GM19328 (cell line): Measurements from ENCODE around the gene NLRP9.

Source experiments
- ATAC-seq: cut with Tn5 transposase; IDR thresholded peaks from one replicate; pipeline ENCODE4 v1.9.1; 2021; ENCODE audit warnings: mild to moderate bottlenecking, moderate library complexity; ENCODE audit not compliant: unreplicated experiment

NLRP9 gene

GRCh38 chr19:55689411-55690108, 48.6 kb downstream of the NLRP9 start:
- no peak for ATAC-seq

- ATAC-seq, result no peak
Observed at GRCh38 chr19:55688422-55689218, 49.6 kb downstream of the NLRP9 start.

DNA sequence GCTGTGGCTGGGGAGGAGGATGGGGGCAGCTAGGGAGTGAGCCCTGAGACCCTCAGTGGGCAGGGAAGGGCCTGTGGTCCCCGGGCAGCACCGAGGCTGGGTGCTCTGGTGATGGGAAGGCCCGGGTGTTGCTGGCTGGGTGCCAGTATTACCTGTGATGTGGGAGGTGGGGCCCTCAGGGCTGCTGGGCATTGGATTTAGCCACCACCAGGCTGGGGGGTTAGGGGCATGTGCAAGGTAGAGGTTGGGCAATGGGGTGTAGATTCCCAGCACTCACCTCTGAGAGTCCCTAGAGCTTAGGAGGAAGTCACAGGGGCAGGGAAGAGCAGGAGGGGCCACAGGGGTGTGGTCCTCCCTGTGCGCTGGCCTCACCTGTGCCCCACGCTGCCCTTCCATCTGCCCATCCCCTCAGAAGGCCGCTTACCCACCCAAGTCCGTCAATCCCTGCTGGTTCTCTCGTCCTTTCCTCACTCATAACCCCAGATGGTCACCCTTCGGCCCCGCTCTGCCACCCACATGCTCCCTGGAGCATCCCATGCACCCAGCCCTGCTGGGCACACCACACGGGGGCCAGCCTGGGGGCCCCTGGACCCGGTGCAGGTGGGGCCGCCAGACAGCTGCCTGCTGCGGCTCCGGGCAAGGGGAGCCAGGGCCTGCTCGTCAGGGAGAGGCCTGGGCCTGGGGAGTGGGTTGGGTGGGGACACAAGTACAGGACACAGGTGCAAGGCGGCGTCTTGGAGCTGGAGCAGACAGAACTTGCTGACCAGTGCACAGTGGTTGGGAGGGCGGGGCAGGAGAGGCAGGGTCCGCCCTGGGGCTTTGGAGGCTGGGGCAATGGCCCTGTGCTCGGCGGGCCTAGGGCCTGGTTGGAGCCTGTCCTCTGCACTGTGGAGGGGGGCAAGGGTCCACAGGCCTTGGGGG, 50.7 kb downstream of the NLRP9 start:
- ATAC-seq, result no peak

- no peak for ATAC-seq
Observed at GRCh38 chr19:55686311-55687050, 51.7 kb downstream of the NLRP9 start.

DNA sequence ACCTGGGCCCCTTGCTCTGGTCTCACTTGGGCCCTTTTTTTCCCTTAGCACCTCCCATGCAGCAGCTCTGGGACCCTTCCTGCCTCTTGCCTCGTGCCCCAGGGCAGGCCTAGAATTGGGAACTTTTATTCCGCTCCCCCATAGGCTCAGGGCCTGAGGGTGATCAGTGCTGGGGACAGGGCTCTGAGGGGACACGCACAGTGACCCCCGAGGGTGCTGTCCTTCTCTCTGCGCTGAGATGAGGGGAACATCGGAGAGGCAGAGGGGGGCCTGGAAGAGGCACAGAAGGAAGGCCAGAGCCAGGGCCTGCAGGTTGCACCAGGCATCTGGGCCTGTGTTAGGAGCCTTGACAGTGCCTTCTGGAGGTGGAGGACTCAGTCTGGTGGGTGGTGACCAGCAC, 52.4 kb downstream of the NLRP9 start:
- no peak for ATAC-seq

- no peak for ATAC-seq
Observed at GRCh38 chr19:55684946-55685681, 53.1 kb downstream of the NLRP9 start.

DNA sequence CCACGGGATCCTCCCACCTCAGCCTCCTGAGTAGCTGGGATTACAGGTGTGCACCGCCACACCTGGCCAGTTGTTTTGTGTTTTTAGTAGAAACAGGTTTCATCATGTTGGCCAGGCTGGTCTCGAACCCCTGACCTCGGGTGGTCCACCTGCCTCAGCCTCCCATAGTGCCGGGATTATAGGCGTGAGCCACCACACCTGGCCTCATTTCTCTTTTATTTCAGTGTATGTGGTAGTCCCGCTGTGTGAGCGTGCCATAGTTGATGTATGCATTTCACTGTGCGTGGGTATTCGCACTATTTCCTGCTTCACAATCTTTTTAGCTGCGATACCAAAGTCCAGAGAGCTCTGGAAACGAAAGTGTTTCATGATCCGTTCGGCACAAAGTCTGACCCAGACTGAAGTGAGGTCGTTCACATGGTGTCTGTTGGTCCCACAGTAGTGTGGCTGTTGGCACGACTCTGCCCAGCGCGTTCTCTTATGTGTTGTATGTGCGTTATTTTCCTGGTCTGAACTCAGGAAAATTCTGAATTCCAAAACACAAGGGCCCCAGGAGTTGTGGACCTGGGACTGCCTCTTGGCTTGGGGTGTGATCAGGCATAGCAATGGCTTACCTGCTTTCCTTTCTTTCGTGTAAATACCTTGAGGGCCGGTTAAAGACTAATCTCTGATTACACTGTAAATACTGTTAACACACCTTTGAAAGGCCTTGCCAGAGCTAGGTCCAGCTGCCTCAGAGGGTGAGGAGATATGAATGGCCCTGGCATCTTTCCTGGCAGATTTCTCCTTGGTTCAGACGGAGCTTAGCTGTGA, 54.5 kb downstream of the NLRP9 start:
- ATAC-seq, result no peak

GRCh38 chr19:55681131-55682092, 56.8 kb downstream of the NLRP9 start:
- no peak for ATAC-seq

- ATAC-seq, result no peak
Observed at GRCh38 chr19:55680339-55681130, 57.7 kb downstream of the NLRP9 start.

DNA sequence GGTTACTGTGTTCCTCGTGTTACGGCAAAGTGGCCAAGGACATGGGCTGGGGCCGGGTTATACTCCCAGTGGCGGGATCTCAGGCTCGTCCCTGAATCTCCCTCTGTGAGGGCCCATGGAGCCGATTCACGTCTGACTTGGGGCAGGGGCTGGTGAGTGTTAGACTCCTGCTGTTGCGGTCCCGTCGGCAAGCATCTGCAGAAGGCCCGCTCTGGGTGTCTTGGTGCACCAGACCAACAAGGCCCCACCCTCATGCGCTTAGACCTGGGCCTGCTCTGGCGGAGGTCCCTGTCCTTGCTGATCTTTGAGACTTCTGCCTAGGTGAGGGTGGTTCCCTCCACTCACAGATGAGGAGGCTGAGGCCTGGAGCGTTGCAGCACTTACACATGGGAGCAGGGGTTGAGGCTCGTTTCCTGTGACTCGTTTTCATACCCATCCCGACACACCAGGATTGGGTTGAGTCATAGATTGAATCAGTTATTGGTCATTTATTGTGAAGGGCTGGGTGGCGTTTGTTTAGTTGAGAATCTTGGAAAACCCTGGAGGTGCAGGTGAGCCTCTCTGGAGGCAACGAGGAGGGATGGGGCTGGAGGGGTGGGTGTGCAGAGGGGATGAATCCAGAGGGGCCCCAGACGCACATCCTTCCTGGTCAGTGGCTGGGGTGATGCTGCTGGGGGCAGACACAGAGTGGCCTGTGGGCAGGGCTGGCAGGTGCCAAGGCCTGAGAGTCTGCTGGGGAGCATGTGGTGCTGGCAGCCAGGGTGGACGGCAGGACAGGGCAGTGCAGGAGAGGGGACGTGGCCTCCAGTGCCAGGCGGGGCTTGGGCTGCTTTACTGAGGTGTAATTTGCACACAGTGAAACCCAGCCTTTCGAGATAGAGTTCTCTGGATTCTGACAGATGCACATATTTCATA, 58.6 kb downstream of the NLRP9 start:
- no peak for ATAC-seq

DNA sequence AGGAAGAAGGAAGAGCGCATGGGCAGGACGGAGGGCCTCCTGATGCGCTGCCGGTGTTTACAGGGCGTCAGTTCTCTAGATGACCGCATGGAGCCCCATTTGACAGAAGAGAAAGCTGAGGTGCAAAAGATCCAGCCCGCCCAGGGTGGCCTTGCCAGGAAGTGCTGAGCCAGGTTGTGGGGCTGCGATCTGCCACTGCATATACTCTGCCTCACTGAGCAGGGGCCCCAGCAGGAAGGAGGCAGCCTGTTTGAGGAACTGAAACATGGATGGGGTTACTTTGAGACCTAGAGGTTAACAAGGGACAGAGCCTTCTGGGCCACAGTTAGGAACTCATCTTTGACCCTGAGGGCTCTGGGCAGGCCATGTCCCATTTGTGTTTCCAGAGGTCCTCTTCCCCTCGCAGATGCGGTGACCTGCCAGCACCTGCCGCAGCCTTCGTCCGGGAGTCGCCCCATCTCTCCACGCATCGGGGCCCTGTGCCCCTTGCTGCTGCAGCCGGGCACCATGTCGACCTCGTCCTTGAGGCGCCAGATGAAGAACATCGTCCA, 60.0 kb downstream of the NLRP9 start:
- peak; percentile 59 for ATAC-seq

- ATAC-seq, result no peak
Observed at GRCh38 chr19:55677572-55678028, 60.6 kb downstream of the NLRP9 start.

- ATAC-seq, result no peak
Observed at GRCh38 chr19:55676889-55677505, 61.2 kb downstream of the NLRP9 start.

GRCh38 chr19:55676383-55676782, 61.8 kb downstream of the NLRP9 start:
- no peak for ATAC-seq

GRCh38 chr19:55675661-55676354, 62.4 kb downstream of the NLRP9 start:
- no peak for ATAC-seq
